Upper lobe of left lung (tissue), 4 donors: Measurements from ENCODE around the gene TMEM132D.

Experiments used
- CTCF ChIP-seq, 6 experiments: fragments of 450-650 bp in 4 of 6; fragments of 200-600 bp in 2 of 6; sonication (generic) in 2 of 6; IDR thresholded peaks; one replicate each; pipeline ENCODE4 v1.5.1; 2016 to 2019; ENCODE audit warnings: antibody characterized with exemption in 6 of 6
- POLR2A ChIP-seq, 4 donors: fragments of 450-650 bp; IDR thresholded peaks; one replicate each; pipeline ENCODE4 v1.5.1; 2016 to 2017; ENCODE audit warnings: antibody characterized with exemption in 4 of 4, mild to moderate bottlenecking in 2 of 4

DNA sequence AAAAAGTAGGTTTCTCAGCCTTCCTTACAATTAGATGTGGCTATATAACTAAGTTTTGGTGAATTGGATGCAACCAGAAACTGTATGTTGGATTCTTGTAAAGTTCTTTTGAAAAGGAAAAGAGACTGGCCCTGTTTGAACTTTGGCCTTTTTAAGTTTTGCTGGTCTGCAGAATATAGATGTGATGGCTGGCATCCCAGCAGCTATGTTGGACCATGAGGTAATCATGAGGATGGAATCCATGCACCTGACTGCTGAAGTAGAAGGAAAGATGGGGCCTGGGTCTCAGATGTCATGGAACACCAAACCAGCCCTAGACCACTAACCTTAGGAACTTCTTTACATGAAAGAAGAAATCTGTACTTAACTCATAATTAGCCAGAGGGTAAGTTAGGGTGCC is 568.1 kb downstream of the TMEM132D start:
- TF ChIP-seq CTCF (IDR thresholded peaks at IDR 0.05) (no peak), POLR2A (IDR thresholded peaks at IDR 0.05) (no peak)
